SK-N-SH (cell line): ENCODE measurements around the gene TRIM23. TPM values are rescaled to one million over a fixed set of nuclear protein-coding genes. Genes with fewer than 3 reads are reported as not detected.

Experiments
- CTCF ChIA-PET: fragments of 300-600, 350-600 bp; formaldehyde crosslinking; extraction: SDS; loops from one replicate; lab custom pipeline; 2021; lab: Yijun Ruan, JAX
- POLR2A ChIA-PET: fragments of 350-600 bp; sonication (Branson Sonifier 250); formaldehyde crosslinking; extraction: SDS; loops from one replicate; lab custom pipeline; 2020; ENCODE audit warnings: antibody characterized with exemption, inconsistent platforms; lab: Yijun Ruan, JAX
- DNase-seq: peaks from one replicate; pipeline ENCODE4 v3.0.0; 2012
- H2AFZ ChIP-seq: fragments of 200-600 bp; sonication (generic); 2 replicates; pipeline ENCODE4 v1.8.1; 2016; ENCODE audit warnings: antibody characterized with exemption, mild to moderate bottlenecking, low read depth
- H3F3A ChIP-seq: fragments of 200-600 bp; sonication (generic); replicated peaks from 2 replicates; pipeline ENCODE3; 2016; ENCODE audit warnings: antibody characterized with exemption, mild to moderate bottlenecking; ENCODE audit not compliant: insufficient read depth
- H3K27ac ChIP-seq, 2 experiments: fragments of 200-500 bp in 1 of 2; fragments of 200-600 bp in 1 of 2; sonication (Bioruptor generic) in 1 of 2; sonication (generic), shearing (Covaris generic) in 1 of 2; 2 replicates each; pipeline versions ENCODE4 v1.5.1 to v1.6.1; 2014 to 2016; ENCODE audit warnings: low read depth in 2 of 2, inconsistent platforms in 1 of 2, low read length in 1 of 2, mild to moderate bottlenecking in 1 of 2, mixed read lengths in 1 of 2
- H3K27me3 ChIP-seq: fragments of 200-600 bp; sonication (generic), shearing (Covaris generic); 2 replicates; pipeline ENCODE4 v1.6.1; 2016; ENCODE audit warnings: mixed run types; ENCODE audit not compliant: insufficient read depth
- H3K36me3 ChIP-seq, 2 experiments: fragments of 200-500 bp in 1 of 2; fragments of 200-600 bp in 1 of 2; sonication (Bioruptor generic) in 1 of 2; sonication (generic) in 1 of 2; replicated peaks in 1 of 2; 2 replicates each; pipeline versions ENCODE3 to v1.5.1; 2014 to 2016; ENCODE audit warnings: low read length in 1 of 2, mild to moderate bottlenecking in 1 of 2; ENCODE audit not compliant: insufficient read depth in 2 of 2, control insufficient read depth in 1 of 2
- H3K4me1 ChIP-seq, 2 experiments: fragments of 200-500 bp in 1 of 2; fragments of 200-600 bp in 1 of 2; sonication (Bioruptor generic) in 1 of 2; sonication (generic), shearing (Covaris generic) in 1 of 2; 2 replicates each; pipeline versions ENCODE4 v1.5.1 to v1.6.1; 2014 to 2016; ENCODE audit warnings: low read depth in 1 of 2, low read length in 1 of 2, mixed run types in 1 of 2; ENCODE audit not compliant: insufficient read depth in 2 of 2, control insufficient read depth in 1 of 2
- H3K4me2 ChIP-seq: fragments of 200-600 bp; sonication (generic), shearing (Covaris generic); 2 replicates; pipeline ENCODE4 v1.6.1; 2017; ENCODE audit warnings: mixed run types
- H3K4me3 ChIP-seq, 2 experiments: fragments of 200-500 bp in 1 of 2; fragments of 200-600 bp in 1 of 2; sonication (Bioruptor generic) in 1 of 2; sonication (generic), shearing (Covaris generic) in 1 of 2; 2 replicates each; pipeline versions ENCODE4 v1.5.1 to v1.8.1; 2014 to 2016; ENCODE audit warnings: low read depth in 2 of 2, inconsistent platforms in 1 of 2, low read length in 1 of 2, mild to moderate bottlenecking in 1 of 2, mixed read lengths in 1 of 2, moderate library complexity in 1 of 2
- H3K79me2 ChIP-seq: fragments of 200-600 bp; sonication (generic); 2 replicates; pipeline ENCODE4 v1.8.1; 2017; ENCODE audit warnings: mild to moderate bottlenecking; ENCODE audit not compliant: insufficient read depth
- H3K9ac ChIP-seq: fragments of 200-600 bp; sonication (generic); 2 replicates; pipeline ENCODE4 v1.6.1; 2017; ENCODE audit warnings: mixed run types
- H3K9me2 ChIP-seq: fragments of 200-600 bp; sonication (generic); 2 replicates; pipeline ENCODE4 v1.6.1; 2017; ENCODE audit warnings: mixed run types
- H3K9me3 ChIP-seq: fragments of 200-600 bp; sonication (generic); 2 replicates; pipeline ENCODE4 v1.6.1; 2017; ENCODE audit warnings: mixed run types, mild to moderate bottlenecking, moderate library complexity
- H4K20me1 ChIP-seq: fragments of 200-600 bp; sonication (generic); 2 replicates; pipeline ENCODE4 v1.6.1; 2017; ENCODE audit warnings: mild to moderate bottlenecking, mixed run types; ENCODE audit not compliant: insufficient read depth
- CTCF ChIP-seq: fragments of 200-600 bp; sonication (generic); IDR thresholded peaks from 2 replicates; pipeline ENCODE4 v1.6.1; 2017; ENCODE audit warnings: antibody characterized with exemption, mild to moderate bottlenecking, moderate library complexity
- EP300 ChIP-seq, 2 experiments: IDR thresholded peaks; 2 replicates each; pipeline versions ENCODE4 v1.4.0 to v1.6.1; 2012; ENCODE audit warnings: borderline replicate concordance in 1 of 2, low read depth in 1 of 2, low read length in 1 of 2
- IRF3 ChIP-seq: fragments of 150-350 bp; IDR thresholded peaks from 2 replicates; pipeline ENCODE4 v1.6.1; 2016; ENCODE audit warnings: mild to moderate bottlenecking, low read depth, low read length
- MXI1 ChIP-seq: IDR thresholded peaks from 2 replicates; pipeline ENCODE4 v1.6.1; 2012; ENCODE audit warnings: mild to moderate bottlenecking, low read depth, low read length, improper control_type of control experiment
- PBX3 ChIP-seq: IDR thresholded peaks from 2 replicates; pipeline ENCODE4; 2012
- RAD21 ChIP-seq: IDR thresholded peaks from 2 replicates; pipeline ENCODE4 v1.6.1; 2012; ENCODE audit warnings: mild to moderate bottlenecking, low read length
- SIN3A ChIP-seq: IDR thresholded peaks from 2 replicates; pipeline ENCODE4 v1.6.1; 2012; ENCODE audit warnings: low read depth, mild to moderate bottlenecking, low read length, moderate library complexity, borderline replicate concordance
- SMC3 ChIP-seq: IDR thresholded peaks from 2 replicates; pipeline ENCODE4 v1.6.1; 2012; ENCODE audit warnings: low read depth, low read length, improper control_type of control experiment
- USF1 ChIP-seq: IDR thresholded peaks from 2 replicates; pipeline ENCODE4 v1.4.0; 2012; ENCODE audit warnings: low read depth, borderline replicate concordance
- ZBTB33 ChIP-seq: IDR thresholded peaks from 2 replicates; pipeline ENCODE4 v1.4.0; 2012; ENCODE audit warnings: low read depth, borderline replicate concordance
- WGBS: methylation state at CpG from one replicate; pipeline ENCODE4 v1.1.6; 2017; ENCODE audit warnings: low lambda C conversion rate; 5-methylcytosine and 5-hydroxymethylcytosine counted together
- polyA plus RNA-seq, 3 experiments: library from polyadenylated mRNA; depleted of rRNA; stranded (reverse); fragments of >200 nt; gene quantifications; 2 replicates each; pipeline ENCODE4 v1.2.3, GENCODE V29; 2012
- TF ChIP-seq, protein P1 (sequence below): fragments of 150-350 bp; IDR thresholded peaks from 2 replicates; pipeline ENCODE4 v1.6.1; 2017; ENCODE audit warnings: antibody characterized with exemption, low read length, low read depth, borderline replicate concordance

Gene TRIM23
- polyA plus RNA-seq, 1 of the 3 experiments (the other 2 are of a cell fraction): 5.6 TPM

- TF ChIP-seq ZBTB33 (no peak), SMC3 (no peak)
These were observed 44.6 kb upstream of the TRIM23 start (continued) for GRCh38 chr5:65668696-65669095.

GRCh38 chr5:65663804-65664521, 39.8 kb upstream of the TRIM23 start:
- Histone ChIP-seq H3K79me2 (no peaks in the 10 kb centered on the region), H3K9me2 (no peaks in the 10 kb centered on the region), H3K27ac (no peak overlapping the region), H4K20me1 (no peaks in the 10 kb centered on the region), H3K9ac (no peak overlapping the region), H3K4me1 (no peaks in the 10 kb centered on the region), H2AFZ (no peak overlapping the region), H3K36me3 (peaks cover 54 to 75% of the 10 kb centered on the region in 2 experiments), H3K4me2 (no peak overlapping the region), H3K9me3 (no peaks in the 10 kb centered on the region), H3F3A (no peaks in the 10 kb centered on the region), H3K27me3 (no peaks in the 10 kb centered on the region), H3K4me3 (no peak overlapping the region)
- WGBS: 100% methylated on average over 1 of the region's 1 CpG
- ChIA-PET CTCF (interaction anchor here (0.9 to 4.3 kb wide), 5 partner anchors 11 to 31 kb away, joined by 3 to 24 read pairs (median 7); no protein-coding TSS in a partner anchor), POLR2A (no interaction called here)
- peak; percentile 17 for DNase-seq
- TF ChIP-seq PBX3 (no peak), RAD21 (peak; percentile 8; the same call in 1 of the 2 replicates), CTCF (peak; percentile 60)

GRCh38 chr5:65654713-65655112, 30.6 kb upstream of the TRIM23 start:
- 69% methylated on average over 2 of the region's 2 CpGs for WGBS
- no peak overlapping the region for H3K4me2 ChIP-seq
- TF ChIP-seq IRF3: no peak
- TF ChIP-seq MXI1: no peak
- TF ChIP-seq EP300 (IDR thresholded peaks at IDR 0.05; ENCODE audit: borderline replicate concordance in 1 of 2, low read depth in 1 of 2, low read length in 1 of 2): no peak
- TF ChIP-seq USF1: no peak
- TF ChIP-seq SIN3A: no peak
- no peak for TF ChIP-seq RAD21
- TF ChIP-seq, protein P1, sequence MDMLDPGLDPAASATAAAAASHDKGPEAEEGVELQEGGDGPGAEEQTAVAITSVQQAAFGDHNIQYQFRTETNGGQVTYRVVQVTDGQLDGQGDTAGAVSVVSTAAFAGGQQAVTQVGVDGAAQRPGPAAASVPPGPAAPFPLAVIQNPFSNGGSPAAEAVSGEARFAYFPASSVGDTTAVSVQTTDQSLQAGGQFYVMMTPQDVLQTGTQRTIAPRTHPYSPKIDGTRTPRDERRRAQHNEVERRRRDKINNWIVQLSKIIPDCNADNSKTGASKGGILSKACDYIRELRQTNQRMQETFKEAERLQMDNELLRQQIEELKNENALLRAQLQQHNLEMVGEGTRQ: no peak
- TF ChIP-seq ZBTB33: no peak

More at GRCh38 chr5:65654713-65655112, 30.6 kb upstream of the TRIM23 start:
- no peak overlapping the region for H3K27ac ChIP-seq
- ChIA-PET POLR2A (no interaction called here), CTCF (no interaction called here)
- H3K36me3 ChIP-seq: peaks cover 30 to 65% of the 10 kb centered on the region in 2 experiments
- H3K4me3 ChIP-seq: no peak overlapping the region
- H3F3A ChIP-seq: peaks cover 8% of the 10 kb centered on the region
- no peaks in the 10 kb centered on the region for H4K20me1 ChIP-seq
- no peak overlapping the region for H3K9ac ChIP-seq
- H2AFZ ChIP-seq: no peak overlapping the region
- no peaks in the 10 kb centered on the region for H3K79me2 ChIP-seq
- H3K9me3 ChIP-seq: 0 out of 2 replicates have a peak, but pooled peaks cover 3% of the 10 kb centered on the region
- no peak for DNase-seq
- no peaks in the 10 kb centered on the region for H3K27me3 ChIP-seq
- no peaks in the 10 kb centered on the region for H3K4me1 ChIP-seq
- no peaks in the 10 kb centered on the region for H3K9me2 ChIP-seq
